Measurements from ENCODE around the gene PTPRK. TPM values are rescaled to one million over a fixed set of nuclear protein-coding genes. Genes with fewer than 3 reads are reported as not detected.

Gene PTPRK
- total RNA-seq, 1 donor from 2014 or later, result 124 TPM

DNA sequence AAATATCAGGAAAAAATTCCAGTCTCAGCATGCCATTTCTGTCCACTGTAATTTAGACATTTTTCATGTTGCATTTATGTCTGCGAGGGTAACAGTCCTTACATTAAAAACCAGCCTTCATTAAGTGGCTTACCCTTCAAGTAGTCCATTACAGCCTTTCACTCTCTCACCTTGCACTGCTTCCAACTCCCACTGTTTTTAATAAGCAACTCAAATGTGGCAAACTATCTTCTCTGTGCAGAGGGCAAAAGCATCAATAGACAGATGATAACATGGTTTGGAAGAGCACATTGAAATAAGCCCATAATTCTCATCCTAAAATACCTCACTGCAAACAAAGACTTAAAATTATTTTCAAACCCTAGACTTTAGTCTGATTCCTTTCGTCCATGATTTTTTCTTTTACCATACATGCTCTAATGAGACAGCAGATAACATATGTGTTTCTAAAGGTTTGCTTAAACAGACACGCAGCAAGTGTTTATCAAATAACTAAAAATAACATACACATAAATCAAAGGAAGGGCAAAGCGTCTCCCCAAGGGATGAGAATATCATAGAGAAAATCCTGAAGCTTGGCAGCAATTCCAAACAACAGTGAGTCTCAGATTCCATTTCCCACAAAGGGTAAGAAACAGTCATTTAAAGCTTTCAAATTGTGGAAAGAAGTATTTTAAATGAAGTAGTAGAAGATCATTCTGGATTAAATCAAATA is 130.4 kb downstream of the PTPRK start:
- DNase-seq (ENCODE audit: low read depth), result no peak

GRCh38 chr6:128388380-128388779 is 132.0 kb downstream of the PTPRK start:
- no peak for DNase-seq (ENCODE audit: low read depth)

DNA sequence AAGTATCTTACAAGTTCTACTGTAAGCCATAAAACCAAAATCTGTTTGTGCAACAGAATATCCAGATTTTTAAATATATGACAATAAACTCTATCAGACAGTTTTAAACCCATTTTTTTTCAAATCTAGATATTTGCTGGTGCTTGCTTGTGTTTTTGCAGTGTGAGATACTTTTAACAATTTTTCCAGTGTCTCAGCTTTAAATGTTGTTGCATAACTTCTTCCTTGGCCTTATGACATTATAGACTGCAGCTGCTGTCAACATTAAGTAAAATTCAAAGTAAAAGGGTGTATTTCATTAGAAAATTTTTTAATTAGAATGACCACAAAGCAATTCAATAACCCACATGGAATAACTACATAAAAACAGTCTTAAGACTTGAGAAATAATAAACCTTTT is 139.5 kb downstream of the PTPRK start:
- no peak for DNase-seq (ENCODE audit: low read depth)

DNA sequence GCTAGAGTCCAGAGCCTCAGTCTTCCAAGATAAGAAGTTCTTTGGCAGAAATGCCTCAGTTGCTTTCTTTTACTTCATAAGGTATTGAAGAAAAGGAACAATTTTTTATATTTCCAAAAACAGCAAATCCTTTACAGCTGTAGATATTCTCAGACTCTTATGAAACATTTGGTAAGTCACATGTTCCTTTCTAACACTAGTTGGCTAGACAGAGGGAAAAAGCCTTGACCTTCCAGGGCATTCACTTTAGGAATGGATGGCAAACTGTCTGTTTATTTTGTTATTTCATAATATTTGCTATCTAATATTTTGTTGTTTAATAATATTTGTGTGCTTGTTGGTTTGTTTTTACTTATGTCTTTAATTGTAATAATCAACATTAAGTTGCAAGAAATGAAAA is 140.8 kb downstream of the PTPRK start:
- DNase-seq (ENCODE audit: low read depth), result no peak

GRCh38 chr6:128376952-128377503 is 143.4 kb downstream of the PTPRK start:
- no peak for DNase-seq (ENCODE audit: low read depth)

- no peak for DNase-seq (ENCODE audit: low read depth)
Observed at GRCh38 chr6:128371136-128371535, 149.3 kb downstream of the PTPRK start.

DNA sequence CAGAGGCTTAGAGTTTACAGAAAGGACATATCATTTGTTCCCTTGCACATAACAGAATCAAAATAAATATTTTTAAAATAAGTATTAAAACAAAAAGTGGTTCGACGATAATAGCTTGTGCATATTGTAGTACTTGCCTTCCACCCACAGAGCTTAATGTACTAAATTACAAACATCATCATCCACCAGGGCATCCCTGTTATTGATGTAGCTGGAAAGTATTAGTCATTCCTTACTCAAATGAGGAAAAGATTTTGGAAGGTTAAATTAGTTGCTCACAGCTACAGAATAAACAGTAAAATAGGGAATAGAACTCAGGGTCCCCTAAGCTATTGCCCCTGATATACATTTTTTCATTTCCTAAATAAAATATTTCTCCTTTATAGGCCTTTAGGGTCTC is 150.3 kb downstream of the PTPRK start:
- peak; percentile 70 for DNase-seq (ENCODE audit: low read depth)

- no peak for DNase-seq (ENCODE audit: low read depth)
Observed at GRCh38 chr6:128368213-128368944, 152.0 kb downstream of the PTPRK start.

- no peak for DNase-seq (ENCODE audit: low read depth)
Observed at GRCh38 chr6:128367437-128367836, 153.0 kb downstream of the PTPRK start.

DNA sequence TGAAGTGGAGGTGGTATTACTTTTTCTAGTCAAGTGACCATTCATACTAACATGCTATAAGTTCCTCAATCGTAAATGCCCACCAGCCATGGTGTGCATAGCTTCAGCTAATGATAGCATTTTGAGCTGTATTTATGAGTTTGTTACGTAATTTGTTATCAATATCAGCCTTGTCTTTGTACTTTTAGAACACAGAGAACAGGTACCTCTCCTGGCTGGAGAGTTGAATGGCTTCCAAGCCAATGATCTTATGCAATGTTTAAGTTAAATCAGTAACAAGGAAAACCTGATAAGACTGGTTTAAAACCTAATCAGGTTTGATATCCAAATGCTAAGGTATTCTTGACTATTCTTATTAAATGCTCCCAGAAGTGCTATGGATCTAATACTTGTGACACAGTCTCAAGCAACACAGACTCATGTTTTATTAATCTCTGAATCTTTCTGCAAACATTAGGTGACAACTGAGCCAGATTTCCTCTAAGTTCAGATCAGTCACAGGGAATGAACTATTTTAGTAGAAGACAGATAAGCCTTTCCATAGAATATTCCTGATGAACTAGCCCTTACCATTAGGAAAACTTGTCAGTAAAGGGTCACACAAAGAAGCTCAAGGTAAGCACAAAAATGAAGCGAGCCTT is 154.8 kb downstream of the PTPRK start:
- no peak for DNase-seq (ENCODE audit: low read depth)

GRCh38 chr6:128364766-128365519 is 155.5 kb downstream of the PTPRK start:
- no peak for DNase-seq (ENCODE audit: low read depth)

DNA sequence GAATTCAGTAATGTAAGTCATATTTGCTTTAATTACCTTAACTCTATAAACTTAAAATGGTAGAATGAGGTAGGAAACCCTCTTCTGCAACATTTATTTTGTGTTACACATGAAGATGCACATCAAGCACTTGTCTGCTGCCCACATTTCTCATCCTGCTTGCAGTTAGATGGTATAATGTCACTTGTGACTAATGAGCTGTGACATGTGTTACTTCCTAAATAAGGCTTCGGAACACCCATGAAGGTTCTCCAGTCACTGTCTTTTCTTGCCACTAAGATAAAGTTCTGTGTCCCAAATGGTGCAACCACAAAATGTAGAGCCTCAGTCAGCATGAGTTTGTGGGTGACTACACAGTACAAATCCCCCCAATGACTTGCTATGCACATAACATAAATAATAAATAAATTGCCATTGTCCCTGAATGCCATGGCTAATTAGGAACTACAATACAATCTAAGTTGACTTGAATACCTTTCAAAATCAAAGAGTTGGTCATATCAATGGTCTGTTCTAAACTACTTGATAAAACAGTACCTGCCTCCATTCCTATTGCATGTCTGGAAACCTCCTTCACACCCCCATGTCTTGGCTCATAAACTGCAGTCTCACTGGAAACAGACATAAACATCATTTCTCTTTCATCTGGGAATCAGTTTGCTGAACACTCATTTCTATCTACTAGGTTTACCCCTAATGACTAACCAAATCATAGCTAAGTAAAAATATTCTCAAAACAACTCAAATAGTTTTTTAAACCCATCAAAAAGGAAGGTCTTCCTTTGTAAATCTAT is 157.2 kb downstream of the PTPRK start:
- DNase-seq (ENCODE audit: low read depth), result peak; percentile 84

DNA sequence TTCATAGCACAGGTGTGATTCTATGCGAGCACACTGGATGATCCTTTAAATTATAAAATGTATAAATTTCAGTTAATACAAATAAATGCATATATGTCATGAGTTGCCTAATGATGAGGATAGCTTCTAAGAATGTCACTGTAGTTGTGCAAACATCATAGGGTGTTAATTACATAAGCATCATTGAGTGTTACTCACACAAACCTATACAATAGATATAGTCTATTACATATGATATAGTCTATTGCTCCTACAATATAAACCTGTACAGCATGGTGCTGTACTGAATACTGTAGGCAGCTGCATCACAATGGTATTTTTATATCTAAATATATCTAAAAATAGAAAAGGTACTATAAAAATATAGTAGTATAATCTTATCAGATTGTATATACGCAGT is 159.0 kb downstream of the PTPRK start:
- DNase-seq (ENCODE audit: low read depth), result no peak

- DNase-seq (ENCODE audit: low read depth), result peak; percentile 58
Observed at GRCh38 chr6:128358244-128358776, 162.1 kb downstream of the PTPRK start.

DNA sequence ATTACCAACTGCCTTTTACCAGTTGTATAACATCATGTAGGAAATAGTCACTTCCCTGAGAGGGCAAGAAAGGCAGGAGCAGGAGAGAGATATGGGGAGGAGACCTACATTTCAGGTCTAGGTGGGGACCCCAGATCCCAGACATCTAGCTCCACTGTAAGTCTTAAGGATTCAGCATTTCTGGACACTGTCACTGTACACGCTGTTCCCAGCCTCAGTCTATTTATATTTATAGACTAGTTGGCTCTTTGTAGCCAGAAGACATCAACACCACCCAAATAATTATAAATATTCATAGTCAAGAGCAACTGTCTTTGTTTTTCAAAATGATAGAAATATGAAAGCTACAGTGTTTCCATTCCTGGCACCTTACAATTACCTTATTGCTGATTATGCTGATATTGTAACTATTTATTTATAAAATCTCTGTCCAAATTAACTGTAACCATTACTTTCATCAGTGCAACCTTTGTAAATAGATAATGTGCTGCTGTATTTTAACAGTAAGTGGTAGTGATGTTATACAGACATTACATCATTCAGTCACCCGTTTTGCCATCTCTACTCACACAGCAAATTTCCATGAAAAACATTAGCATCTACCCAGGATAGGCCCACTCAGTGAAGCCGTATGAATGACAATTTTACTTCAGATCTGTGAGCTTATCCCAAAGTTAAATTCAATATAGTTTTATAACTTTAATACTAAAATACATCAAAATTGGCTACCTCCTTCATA is 162.8 kb downstream of the PTPRK start:
- no peak for DNase-seq (ENCODE audit: low read depth)

DNA sequence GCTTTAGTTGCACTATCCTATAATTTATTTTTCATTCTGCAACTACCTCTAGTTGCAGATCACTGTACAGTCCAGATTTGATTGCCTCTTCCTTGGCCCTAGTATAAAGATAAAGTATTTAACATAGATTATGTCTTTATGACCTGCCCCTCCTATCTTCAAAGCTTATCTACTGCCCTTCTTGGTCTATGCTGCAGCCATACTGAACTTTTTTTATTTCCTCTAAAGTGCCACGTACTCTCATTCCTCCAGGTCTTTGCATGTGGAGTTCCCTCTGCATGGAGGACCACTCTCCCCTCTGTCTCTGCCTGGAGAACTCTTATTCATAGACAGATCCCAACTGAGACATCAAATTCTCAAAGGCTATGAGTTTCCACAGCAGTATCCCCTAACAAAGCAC is 168.0 kb downstream of the PTPRK start:
- DNase-seq (ENCODE audit: low read depth), result no peak

GRCh38 chr6:128351255-128351514 is 169.2 kb downstream of the PTPRK start:
- DNase-seq (ENCODE audit: low read depth), result no peak

DNA sequence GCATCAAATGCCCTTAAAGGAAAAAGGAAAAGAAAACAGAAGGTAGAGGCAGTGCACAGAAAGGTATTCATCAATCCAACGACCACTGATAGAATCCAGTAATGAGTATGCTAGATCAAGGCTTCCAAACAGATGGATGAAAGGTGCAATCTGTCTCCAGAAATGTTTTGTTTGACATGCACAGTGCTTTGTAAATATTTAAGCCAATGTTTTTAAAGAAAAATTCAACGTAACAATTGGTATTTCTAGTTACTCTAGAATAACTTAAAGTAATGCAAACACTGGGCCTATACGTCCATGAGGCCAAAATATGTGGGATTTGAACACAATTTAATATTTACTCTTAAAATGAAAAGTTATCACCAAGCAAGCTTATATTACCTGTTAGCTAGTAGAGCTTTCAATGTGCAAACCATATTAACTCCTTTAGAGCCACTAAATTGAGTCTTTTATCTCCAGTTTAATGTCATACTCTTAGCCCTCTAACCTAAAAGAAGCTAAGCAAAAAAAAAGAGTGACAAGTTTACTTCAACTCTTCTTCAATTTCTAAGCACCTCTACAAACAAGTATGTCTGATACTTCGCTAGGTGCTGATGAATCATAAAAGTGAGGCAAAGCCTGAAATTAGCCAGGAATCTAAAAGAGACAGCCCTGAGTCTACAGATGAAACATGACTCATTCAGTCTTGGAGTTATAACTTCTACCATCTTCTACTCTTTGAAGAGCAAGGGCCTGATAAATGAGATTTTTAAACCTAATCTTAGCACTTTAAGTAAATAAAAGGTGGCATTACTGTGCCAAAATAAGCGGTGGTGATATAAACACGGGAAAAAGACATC is 169.8 kb downstream of the PTPRK start:
- peak; percentile 81 for DNase-seq (ENCODE audit: low read depth)

DNA sequence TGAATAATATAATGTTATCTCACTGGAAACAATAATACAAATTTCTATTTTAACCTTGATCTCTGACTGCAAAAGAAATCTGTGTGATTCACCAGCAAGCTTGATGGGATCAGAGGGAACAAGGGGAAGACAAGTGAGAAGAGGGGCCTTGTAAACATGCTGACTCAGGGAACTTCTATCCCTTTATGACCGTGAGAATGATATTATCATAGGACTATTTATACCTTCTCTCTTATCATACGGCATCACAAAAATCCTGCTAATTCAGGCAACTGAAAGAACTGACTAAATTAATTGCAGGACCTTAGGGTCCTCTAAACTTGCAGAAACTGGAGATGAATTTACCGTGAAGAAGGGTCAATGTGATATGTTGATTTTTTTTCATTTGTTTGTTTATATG is 173.3 kb downstream of the PTPRK start:
- DNase-seq (ENCODE audit: low read depth), result no peak

DNA sequence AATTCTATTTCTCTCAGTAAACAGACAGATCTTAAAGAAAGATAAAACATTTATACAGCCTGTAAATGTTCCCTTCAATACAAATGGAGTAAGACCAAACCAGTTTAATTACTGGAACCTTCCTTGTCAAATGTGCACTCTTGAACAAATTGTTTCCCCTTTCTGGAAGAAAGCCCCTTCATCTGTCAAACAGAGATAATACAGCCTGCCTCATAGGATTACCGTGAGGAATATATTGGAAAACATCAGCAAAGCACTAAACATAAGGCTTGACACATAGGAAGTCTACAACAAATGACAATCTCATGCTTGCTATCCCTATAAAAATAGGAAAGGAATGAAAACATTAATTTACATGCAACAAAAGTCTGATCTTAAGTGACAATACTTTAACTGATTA is 173.8 kb downstream of the PTPRK start:
- DNase-seq (ENCODE audit: low read depth), result no peak

All from renal cortical epithelial cell (primary cell).